Forelimb muscle (tissue), 1 donor: Measurements from ENCODE around the gene CEP85. TPM values are rescaled to one million over a fixed set of nuclear protein-coding genes. Genes with fewer than 3 reads are reported as not detected.
"Not testable (repeated sequence)": the region's sequence is repeated elsewhere in the genome, so short reads cannot be mapped to it uniquely, and the experiment has no call there.

Experiments
- DNase-seq: peaks from one replicate; pipeline ENCODE4 v3.0.0-alpha.2; 2013; ENCODE audit warnings: low read depth
- polyA plus RNA-seq: library from polyadenylated mRNA; unstranded; fragments of 120-200 nt; gene quantifications from one replicate; pipeline ENCODE4 v1.2.1, GENCODE V29; 2013; ENCODE audit not compliant: insufficient read length

Gene CEP85
- polyA plus RNA-seq, 1 donor, result 23.6 TPM

- DNase-seq, result not testable (repeated sequence)
Observed at GRCh38 chr1:26307966-26308899, 74.2 kb downstream of the CEP85 start.

DNA sequence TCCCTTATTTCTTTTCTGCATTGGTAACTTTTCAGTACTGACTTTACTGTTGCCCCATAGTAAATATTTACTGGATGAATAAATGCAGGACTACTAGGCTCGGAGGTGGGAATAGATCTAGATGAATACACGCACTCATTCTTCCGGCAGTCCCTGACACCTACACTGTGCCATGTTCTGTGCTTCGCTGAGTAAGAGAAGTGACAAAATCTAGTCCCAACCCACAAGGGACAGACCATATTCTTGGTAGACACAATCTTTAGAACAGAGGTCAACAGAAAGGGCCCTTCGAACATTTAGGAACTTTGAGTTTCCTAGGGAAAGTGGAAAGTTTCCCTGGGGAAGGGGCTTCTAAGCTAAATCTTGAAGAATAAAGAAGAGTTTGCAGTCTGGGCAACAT is 80.5 kb downstream of the CEP85 start:
- DNase-seq, result no peak

- no peak for DNase-seq
Observed at GRCh38 chr1:26315874-26316850, 82.2 kb downstream of the CEP85 start.

- no peak for DNase-seq
Observed at GRCh38 chr1:26317146-26317545, 83.1 kb downstream of the CEP85 start.

GRCh38 chr1:26317612-26318337 is 83.8 kb downstream of the CEP85 start, which contains the start of gene CD52:
Gene CD52 (plus strand): TSS chr1:26317958. CDS start chr1:26318018, 60 bp downstream.
- DNase-seq, result no peak

GRCh38 chr1:26318338-26319064 is 84.5 kb downstream of the CEP85 start:
- DNase-seq, result no peak

- DNase-seq, result no peak
Observed at GRCh38 chr1:26320896-26321295, 86.9 kb downstream of the CEP85 start.

DNA sequence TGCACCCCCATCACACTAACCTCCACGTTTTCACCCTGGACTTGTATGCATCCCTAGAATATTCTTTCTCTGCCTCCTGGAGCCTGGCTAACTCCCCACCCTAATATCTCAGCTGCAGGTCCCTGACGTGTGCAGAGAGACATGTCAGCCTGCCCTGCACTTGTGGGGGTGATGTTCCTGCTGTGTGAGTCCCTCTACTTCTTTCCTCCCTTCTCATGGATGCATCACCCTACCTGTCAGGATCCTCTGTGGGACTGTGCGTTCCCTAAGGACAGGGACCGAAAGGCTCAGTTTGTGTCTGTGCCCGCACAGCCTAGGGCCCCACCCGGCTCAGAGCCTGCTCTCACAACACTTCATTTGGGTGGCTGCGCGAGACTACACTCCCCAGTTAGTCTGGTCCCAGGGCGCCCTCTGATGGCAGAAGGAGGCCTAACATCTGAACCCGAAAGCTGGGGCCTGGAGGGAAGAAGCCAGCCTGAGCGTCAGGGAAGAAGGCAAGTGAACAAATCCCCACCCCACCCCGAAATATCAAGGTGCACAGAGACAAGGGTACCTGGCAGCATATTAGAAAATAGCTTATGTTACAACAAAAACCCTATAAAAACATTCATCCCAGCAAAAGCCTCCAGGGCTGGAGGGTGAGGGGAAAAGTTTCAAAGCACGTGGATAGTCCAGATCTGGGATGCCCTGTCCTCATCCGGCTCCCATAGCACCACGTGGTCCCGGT is 87.5 kb downstream of the CEP85 start:
- DNase-seq, result peak; percentile 40

DNA sequence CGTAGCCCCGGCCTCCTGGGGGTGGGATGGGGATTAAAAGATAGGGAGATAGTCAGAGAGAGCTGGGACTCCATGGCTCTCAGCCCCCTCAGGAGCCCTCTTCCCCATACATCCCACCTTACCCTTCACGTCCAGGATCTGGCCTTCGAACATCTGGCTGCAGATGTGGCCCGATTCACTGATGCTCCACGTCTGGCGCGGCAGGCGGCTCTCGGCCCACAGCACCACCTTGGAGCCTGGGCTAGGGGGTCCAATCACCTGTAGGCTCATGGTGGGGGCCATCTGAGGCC is 88.0 kb downstream of the CEP85 start:
- DNase-seq, result no peak

GRCh38 chr1:26323382-26323781 is 89.4 kb downstream of the CEP85 start:
- no peak for DNase-seq

- DNase-seq, result no peak
Observed at GRCh38 chr1:26324550-26324949, 90.5 kb downstream of the CEP85 start.

DNA sequence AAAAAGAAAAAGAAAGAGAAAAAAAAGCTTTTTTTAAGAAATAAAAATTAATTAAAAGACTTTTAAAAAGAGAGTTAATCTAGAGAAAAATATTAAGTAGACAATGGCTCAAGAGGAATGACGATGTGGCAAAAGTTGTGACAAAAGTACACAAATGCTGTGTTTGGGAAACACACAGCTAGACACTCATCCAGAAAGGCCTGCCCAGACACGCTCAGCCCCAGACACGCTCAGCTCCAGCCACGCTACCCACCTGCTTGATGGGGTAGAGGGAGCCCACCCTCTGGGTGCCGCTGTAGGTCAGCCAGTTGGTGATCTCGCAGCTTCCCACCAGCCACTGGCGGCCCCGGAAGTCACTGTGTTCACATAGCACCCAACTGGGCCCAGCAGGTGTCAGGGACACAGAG is 94.0 kb downstream of the CEP85 start:
- no peak for DNase-seq

Other genes starting within 250 kb of the CEP85 start
- 84.2 TPM for gene PAFAH2, start 236.1 kb upstream of the CEP85 start, polyA plus RNA-seq
- gene EXTL1, start 212.4 kb upstream of the CEP85 start, polyA plus RNA-seq, result 4.8 TPM
- gene SLC30A2, start 188.1 kb upstream of the CEP85 start, polyA plus RNA-seq, result 1.00 TPM
- 47.4 TPM for gene TRIM63, start 166.6 kb upstream of the CEP85 start, polyA plus RNA-seq
- 6.0 TPM for gene PDIK1L, start 122.4 kb upstream of the CEP85 start, polyA plus RNA-seq
- gene FAM110D, start 75.1 kb upstream of the CEP85 start, polyA plus RNA-seq, result 0.76 TPM
- not detected for gene C1orf232, start 65.2 kb upstream of the CEP85 start, polyA plus RNA-seq
- 21.5 TPM for gene ZNF593, start 64.3 kb upstream of the CEP85 start, polyA plus RNA-seq
- gene ZNF593OS, start 62.4 kb upstream of the CEP85 start, polyA plus RNA-seq, result 1.5 TPM
- 4.2 TPM for gene CNKSR1, start 56.7 kb upstream of the CEP85 start, polyA plus RNA-seq
- gene CATSPER4, start 43.6 kb upstream of the CEP85 start, polyA plus RNA-seq, result not detected
- gene SH3BGRL3, start 45.9 kb downstream of the CEP85 start, polyA plus RNA-seq, result 44.5 TPM
- gene UBXN11, start 72.4 kb downstream of the CEP85 start, polyA plus RNA-seq, result 8.2 TPM
- gene CD52, start 83.8 kb downstream of the CEP85 start, polyA plus RNA-seq, result 1.3 TPM
- gene CRYBG2, start 119.9 kb downstream of the CEP85 start, polyA plus RNA-seq, result not detected
- not detected for gene ZNF683, start 138.6 kb downstream of the CEP85 start, polyA plus RNA-seq
- not detected for gene LIN28A, start 176.6 kb downstream of the CEP85 start, polyA plus RNA-seq
- 19.8 TPM for gene DHDDS, start 198.1 kb downstream of the CEP85 start, polyA plus RNA-seq
- gene HMGN2, start 238.2 kb downstream of the CEP85 start, polyA plus RNA-seq, result 531 TPM